Measurements from ENCODE around the gene TDO2.

Gene TDO2

DNA sequence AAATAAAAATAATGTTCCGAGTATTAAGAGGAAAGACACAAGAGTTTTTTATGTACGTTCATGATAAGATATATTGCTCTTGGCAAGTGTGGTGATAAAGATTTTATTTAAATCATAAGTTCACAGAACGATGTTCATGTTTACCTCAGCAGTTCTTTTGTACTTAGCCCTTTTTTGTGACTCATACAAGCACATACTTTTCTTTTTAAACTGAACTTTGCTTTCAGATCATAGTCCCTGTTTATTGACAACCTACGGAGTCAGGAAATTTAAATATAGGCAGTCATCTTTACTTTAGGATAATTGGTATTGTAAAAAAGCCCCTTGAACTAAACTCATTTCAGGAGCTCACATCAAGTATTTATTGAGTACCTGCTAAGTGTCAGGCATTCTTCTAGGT, 51.4 kb downstream of the TDO2 start:
- no peak for DNase-seq

DNA sequence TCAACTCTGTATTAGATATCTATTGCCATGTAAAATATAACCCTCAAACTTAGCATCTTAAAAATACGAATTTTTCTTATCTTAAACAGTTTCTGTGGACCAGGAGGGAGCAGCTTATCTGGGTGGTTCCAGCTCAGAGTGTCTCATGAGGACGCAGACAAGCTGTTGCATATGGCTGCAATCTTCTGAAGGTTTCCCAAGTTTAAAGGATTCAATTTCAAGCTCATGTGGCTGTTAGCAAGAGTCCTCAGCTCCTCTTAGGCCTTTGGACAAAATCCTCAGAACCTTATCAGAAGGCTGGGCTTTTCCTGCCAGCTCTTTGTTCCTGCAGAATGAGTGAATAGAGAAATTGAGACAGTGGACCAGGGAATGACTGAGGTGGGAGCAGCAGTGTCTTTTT, 53.0 kb downstream of the TDO2 start:
- DNase-seq, result no peak

DNA sequence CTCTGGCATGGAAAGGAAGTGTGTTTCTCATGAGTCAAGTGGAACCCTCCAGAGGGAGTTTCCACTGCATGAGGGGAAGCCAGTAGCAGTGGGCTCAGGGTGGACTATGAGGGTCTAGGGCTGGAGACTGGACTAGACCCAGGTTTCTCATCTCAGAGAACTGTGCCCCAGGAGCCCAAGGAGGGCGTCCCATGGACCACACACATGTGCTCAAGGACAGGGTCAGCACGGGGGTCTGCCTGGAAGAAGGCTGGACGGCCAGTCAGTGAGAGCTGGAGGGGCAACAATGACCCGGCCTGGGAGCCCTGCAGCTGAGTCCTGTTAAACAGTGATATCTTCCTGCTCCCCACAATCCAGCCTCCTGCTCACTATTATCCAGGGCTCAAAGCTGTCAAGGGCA, 55.9 kb downstream of the TDO2 start:
- no peak for DNase-seq

DNA sequence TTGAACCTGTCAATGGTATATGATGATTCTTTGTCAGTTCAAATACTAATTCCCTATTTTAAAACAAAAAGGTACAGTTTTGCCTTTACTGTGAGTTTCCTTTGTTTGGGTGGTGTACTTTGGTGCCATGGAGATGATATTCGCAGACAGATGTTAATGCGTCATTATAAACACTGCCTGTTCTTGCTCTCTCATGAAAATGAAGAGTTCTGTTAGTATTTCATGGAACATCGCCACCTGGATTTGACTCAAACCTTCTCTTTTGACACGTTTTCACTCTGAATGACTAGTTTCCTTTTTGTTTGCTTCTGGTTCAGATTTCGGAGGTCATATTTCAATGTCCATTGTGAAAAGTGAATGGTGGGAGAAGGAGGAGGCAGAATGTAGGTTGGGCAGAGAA, 57.0 kb downstream of the TDO2 start:
- no peak for DNase-seq

DNA sequence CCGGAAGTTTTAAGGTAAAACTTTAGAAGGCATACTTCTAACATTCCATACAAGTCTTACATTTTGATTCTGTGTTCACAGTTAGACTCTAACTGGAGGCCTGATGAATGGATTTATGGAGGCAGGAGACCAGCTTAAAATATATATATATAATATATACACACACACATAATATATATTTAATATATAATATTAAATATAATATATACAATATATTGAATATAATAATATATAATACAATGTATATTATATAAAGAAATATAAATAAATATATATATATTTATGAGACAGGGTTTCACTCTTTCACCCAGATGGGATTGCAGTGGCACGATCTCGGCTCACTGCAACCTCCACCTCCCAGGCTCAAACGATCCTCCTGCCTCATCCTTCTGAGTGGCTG, 58.1 kb downstream of the TDO2 start:
- no peak for DNase-seq

DNA sequence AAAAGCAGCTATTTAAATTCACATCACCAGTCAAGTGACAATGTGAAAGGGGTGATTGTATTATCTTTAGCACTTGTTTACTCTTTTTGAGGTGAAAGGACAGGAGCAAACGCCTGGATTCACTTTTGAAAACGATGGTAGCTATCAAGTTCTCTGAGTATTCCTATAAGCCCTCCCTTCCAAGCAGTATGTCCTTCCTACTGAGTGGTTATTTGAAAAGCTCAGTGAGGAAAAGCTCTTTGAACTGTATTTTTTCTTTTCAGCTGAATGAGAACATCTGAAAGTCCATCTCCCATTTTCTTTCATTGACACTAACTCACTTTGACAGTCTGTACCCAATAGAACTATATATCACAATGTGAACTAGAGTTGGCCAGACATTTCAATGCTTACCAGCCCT, 59.3 kb downstream of the TDO2 start:
- DNase-seq, result no peak

DNA sequence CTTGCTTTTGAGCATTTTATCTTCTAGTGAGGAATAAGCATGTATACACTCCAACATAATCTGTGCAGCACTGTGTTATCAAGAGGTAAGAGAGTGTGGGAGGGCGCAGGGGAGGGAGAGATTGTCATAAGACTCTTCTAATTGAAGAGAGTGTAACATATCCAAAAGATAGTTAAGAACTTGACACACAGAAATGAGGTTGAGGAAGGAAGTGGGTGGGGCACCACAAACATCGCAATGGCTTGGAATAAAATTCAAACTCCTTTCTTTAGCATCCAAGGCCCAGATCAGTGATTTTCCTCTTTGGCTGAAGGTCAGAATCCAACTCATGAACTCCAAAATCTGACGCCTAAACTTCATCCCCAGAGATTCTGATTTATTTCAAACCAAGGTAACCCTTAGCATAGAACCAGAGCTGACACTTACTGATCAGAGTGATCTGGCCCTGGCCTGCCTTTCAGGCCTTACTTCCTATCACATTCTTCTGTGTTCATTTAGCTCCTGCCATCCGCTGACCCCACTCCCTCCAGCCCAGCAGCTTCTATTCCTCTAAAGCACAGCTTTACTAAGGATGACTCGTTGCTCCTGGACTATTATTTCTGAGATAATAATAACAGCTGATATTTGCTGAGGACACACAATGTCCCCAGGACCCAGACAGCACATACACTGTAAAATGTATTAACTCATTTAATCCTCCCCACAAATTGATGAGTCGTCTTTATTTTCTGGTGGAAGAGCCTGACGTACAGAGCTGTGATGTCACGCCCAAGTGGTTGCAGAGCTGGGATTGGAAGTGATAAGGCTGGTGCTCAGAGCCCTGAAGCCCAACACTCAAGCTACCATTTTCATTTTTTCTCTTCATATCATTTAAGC, 60.8 kb downstream of the TDO2 start:
- DNase-seq, result no peak

DNA sequence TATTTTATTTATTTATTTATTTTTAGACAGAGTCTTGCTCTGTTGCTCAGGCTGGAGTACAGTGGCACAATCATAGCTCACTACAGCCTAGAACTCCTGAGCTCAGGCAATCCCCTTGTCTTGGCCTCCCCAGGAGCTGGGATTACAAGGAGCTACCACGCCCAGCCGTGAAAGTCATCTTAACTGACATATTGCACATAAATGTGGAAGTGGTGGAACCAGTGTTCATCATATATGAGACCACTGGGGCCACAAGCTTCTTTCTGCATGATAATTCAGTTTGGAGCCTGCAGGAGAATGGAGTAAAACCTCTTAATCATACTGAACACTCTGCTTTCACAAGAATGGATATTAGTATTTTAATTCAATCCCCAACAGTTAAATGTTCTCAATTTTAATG, 62.7 kb downstream of the TDO2 start:
- DNase-seq, result no peak

DNA sequence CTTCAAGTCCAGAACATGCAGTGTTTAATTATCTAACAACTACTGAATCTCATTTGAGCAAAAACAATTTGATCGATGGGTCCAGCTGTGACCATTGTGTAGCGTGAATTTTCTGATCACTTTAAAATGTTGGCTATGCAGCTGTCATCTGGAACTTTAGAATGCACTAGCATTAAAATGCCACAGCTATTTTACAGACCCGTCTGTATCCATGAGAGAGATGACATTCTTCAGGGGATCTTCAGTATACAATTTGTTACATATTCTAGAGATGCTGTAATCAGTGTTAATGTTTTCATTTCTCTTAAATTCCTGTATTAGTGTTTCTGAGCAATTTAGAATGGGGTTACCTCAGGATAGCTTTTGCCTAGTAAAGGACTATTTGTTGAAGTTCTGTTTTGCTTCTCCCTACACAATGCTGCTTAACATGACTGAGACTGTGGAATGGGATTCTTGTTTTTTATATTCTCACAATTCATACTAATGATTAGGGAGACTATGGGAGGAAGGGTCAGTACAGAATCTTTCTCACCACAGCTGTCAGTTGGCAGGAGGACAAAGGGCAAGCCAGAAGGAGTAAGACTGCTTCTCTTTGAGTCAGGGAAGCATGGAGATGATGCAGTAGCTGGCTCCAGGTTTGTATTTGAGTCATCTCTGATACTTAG, 63.4 kb downstream of the TDO2 start:
- DNase-seq, result no peak
